H1 (cell line): ENCODE data around the gene GLS.

Experiments
- ATF2 ChIP-seq: IDR thresholded peaks from 2 replicates; pipeline ENCODE4 v1.6.1; 2012; ENCODE audit warnings: low read length, inconsistent platforms
- CTCF ChIP-seq, 3 experiments: IDR thresholded peaks; 1 replicate in 2 of 3; 2 replicates in 1 of 3; pipeline versions ENCODE4 v1.5.1 to v1.6.1; 2011; ENCODE audit warnings: low read length in 3 of 3, mild to moderate bottlenecking in 3 of 3, inconsistent platforms in 2 of 3, low read depth in 1 of 3, moderate library complexity in 1 of 3; ENCODE audit not compliant: insufficient read depth in 1 of 3; ENCODE audit errors: control extremely low read depth in 1 of 3
- EZH2 ChIP-seq: fragments of 200-600 bp; sonication (generic); IDR thresholded peaks from 2 replicates; pipeline ENCODE4 v1.7.1; 2012; ENCODE audit warnings: low read depth, mild to moderate bottlenecking, moderate library complexity, low read length, inconsistent platforms; ENCODE audit not compliant: severe bottlenecking
- GTF2F1 ChIP-seq: IDR thresholded peaks from 2 replicates; pipeline ENCODE4 v1.6.1; 2012; ENCODE audit warnings: low read depth, low read length, improper control_type of control experiment, borderline replicate concordance
- JUN ChIP-seq: IDR thresholded peaks from 2 replicates; pipeline ENCODE4 v1.6.1; 2011; ENCODE audit warnings: low read depth, mild to moderate bottlenecking, improper control_type of control experiment, low read length
- MAFK ChIP-seq: IDR thresholded peaks from 2 replicates; pipeline ENCODE4 v1.6.1; 2012; ENCODE audit warnings: low read depth, mild to moderate bottlenecking, improper control_type of control experiment, low read length
- POLR2AphosphoS5 ChIP-seq: IDR thresholded peaks from 2 replicates; pipeline ENCODE4 v1.6.1; 2011; ENCODE audit warnings: low read depth, low read length
- USF2 ChIP-seq: IDR thresholded peaks from 2 replicates; pipeline ENCODE4 v1.6.1; 2011; ENCODE audit warnings: low read length, improper control_type of control experiment
- ZNF274 ChIP-seq: IDR thresholded peaks from 2 replicates; pipeline ENCODE4 v1.7.0; 2012; ENCODE audit warnings: low read length, borderline replicate concordance; ENCODE audit errors: extremely low read depth

- TF ChIP-seq CTCF (IDR thresholded peaks at IDR 0.05; ENCODE audit: control extremely low read depth in 1 of 3, insufficient read depth in 1 of 3, low read depth in 1 of 3, low read length in 3 of 3) (no peak), MAFK (no peak), ZNF274 (no peak), EZH2 (no peak), USF2 (no peak), POLR2AphosphoS5 (no peak), JUN (no peak), ATF2 (no peak), GTF2F1 (no peak)
These were observed 40.0 kb upstream of the GLS start for GRCh38 chr2:190840569-190841172.
